Gastroesophageal sphincter (tissue), 4 donors: Measurements from ENCODE around the gene PRAMEF9. TPM values are rescaled to one million over a fixed set of nuclear protein-coding genes. Genes with fewer than 3 reads are reported as not detected.

Source experiments
- ATAC-seq: fragments of 150-250 bp; one replicate; pipeline ENCODE4 v1.9.1; 2016; ENCODE audit warnings: mild to moderate bottlenecking, moderate library complexity
- H3K27ac ChIP-seq, 4 donors: fragments of 200-600 bp; sonication (generic) in 3 of 4; 1 replicate in 3 of 4; 2 replicates in 1 of 4; pipeline ENCODE4 v1.5.1; 2016 to 2019
- H3K27me3 ChIP-seq: fragments of 200-600 bp; sonication (generic); one replicate; pipeline ENCODE4 v1.5.1; 2019
- H3K36me3 ChIP-seq, 2 donors: fragments of 200-600 bp; sonication (generic); one replicate each; pipeline ENCODE4 v1.5.1; 2019; ENCODE audit warnings: control low read depth in 1 of 2
- H3K4me1 ChIP-seq, 3 donors: fragments of 200-600 bp; sonication (generic); 1 replicate in 2 of 3; 2 replicates in 1 of 3; pipeline ENCODE4 v1.5.1; 2016 to 2019; ENCODE audit warnings: control low read depth in 2 of 3
- H3K4me3 ChIP-seq, 2 donors: fragments of 200-600 bp; sonication (generic); one replicate each; pipeline ENCODE4 v1.5.1; 2019; ENCODE audit warnings: mild to moderate bottlenecking in 1 of 2, moderate library complexity in 1 of 2
- H3K9me3 ChIP-seq, 3 donors: fragments of 200-600 bp; sonication (generic); one replicate each; pipeline ENCODE4 v1.5.1; 2017 to 2019; ENCODE audit warnings: control low read depth in 2 of 3
- EP300 ChIP-seq: sonication (generic); formaldehyde crosslinking; IDR thresholded peaks from one replicate; pipeline ENCODE4 v1.6.1; 2017; ENCODE audit warnings: antibody characterized with exemption, mild to moderate bottlenecking
- POLR2A ChIP-seq, 2 donors: fragments of 450-650 bp; IDR thresholded peaks; one replicate each; pipeline ENCODE4 v1.6.1; 2017; ENCODE audit warnings: antibody characterized with exemption in 2 of 2, mild to moderate bottlenecking in 2 of 2, moderate library complexity in 1 of 2
- POLR2AphosphoS5 ChIP-seq: sonication (generic); formaldehyde crosslinking; IDR thresholded peaks from one replicate; pipeline ENCODE4 v1.6.1; 2017; ENCODE audit warnings: antibody characterized with exemption
- WGBS, 2 donors: methylation state at CpG; one replicate each; pipeline ENCODE4 v1.1.5; 2018; ENCODE audit warnings: low coverage in 1 of 2; 5-methylcytosine and 5-hydroxymethylcytosine counted together
- total RNA-seq, 4 donors: library from RNA; depleted of rRNA; stranded (reverse); fragments of >200 nt; gene quantifications; one replicate each; pipeline ENCODE4 v1.1.0, GENCODE V29; 2016
- TF ChIP-seq, protein P1 (sequence below), 4 experiments: fragments of 200-600 bp in 2 of 4; fragments of 450-650 bp in 2 of 4; sonication (generic) in 1 of 4; IDR thresholded peaks; one replicate each; pipeline ENCODE4 v1.5.1; 2017 to 2019; ENCODE audit warnings: antibody characterized with exemption in 4 of 4, mild to moderate bottlenecking in 2 of 4, moderate library complexity in 2 of 4

PRAMEF9 gene
- total RNA-seq, 4 donors from 2014 or later, result not detected

DNA sequence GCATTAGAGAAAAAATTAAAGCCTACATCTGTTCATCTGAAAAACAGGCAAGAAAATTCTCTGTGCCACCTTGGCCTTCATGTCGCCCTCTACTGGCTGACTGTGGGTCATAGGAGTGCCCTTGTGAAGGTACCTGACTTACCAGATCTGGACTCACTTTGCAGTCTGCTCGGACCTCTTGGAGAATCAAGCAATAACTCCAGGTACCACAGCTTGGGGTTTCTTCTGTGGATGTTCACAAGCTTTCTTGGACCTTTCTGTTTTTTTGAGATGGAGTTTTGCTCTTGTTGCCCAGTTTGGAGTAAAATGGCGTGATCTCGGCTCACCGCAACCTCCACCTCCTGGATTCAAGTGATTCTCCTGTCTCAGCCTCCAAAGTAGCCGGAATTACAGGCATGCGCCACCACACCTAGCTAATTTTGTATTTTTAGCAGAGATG is 56.7 kb downstream of the PRAMEF9 start:
- WGBS, 2 donors, result 66% methylated on average over 5 to 7 of the region's 7 CpGs
- no peak for TF ChIP-seq POLR2AphosphoS5
- TF ChIP-seq, protein P1, sequence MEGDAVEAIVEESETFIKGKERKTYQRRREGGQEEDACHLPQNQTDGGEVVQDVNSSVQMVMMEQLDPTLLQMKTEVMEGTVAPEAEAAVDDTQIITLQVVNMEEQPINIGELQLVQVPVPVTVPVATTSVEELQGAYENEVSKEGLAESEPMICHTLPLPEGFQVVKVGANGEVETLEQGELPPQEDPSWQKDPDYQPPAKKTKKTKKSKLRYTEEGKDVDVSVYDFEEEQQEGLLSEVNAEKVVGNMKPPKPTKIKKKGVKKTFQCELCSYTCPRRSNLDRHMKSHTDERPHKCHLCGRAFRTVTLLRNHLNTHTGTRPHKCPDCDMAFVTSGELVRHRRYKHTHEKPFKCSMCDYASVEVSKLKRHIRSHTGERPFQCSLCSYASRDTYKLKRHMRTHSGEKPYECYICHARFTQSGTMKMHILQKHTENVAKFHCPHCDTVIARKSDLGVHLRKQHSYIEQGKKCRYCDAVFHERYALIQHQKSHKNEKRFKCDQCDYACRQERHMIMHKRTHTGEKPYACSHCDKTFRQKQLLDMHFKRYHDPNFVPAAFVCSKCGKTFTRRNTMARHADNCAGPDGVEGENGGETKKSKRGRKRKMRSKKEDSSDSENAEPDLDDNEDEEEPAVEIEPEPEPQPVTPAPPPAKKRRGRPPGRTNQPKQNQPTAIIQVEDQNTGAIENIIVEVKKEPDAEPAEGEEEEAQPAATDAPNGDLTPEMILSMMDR (IDR thresholded peaks at IDR 0.05), result peak in 1 of 4 experiments; percentile 19
- TF ChIP-seq EP300, result no peak
- no peak for TF ChIP-seq POLR2A (IDR thresholded peaks at IDR 0.05)
- peaks cover 30% of the 10 kb centered on the region for H3K27me3 ChIP-seq
- H3K36me3 ChIP-seq, result no peaks in the 10 kb centered on the region
- H3K4me3 ChIP-seq, result no peak overlapping the region
- no peak overlapping the region for H3K27ac ChIP-seq
- H3K9me3 ChIP-seq, result no peaks in the 10 kb centered on the region
- no peaks in the 10 kb centered on the region for H3K4me1 ChIP-seq
- no peak for ATAC-seq

Other genes with a start within 250 kb of the PRAMEF9 start
- not detected for gene PRAMEF6, start 224.3 kb upstream of the PRAMEF9 start, total RNA-seq
- gene PRAMEF27, start 115.3 kb upstream of the PRAMEF9 start, total RNA-seq, result not detected
- not detected for gene HNRNPCL3, start 111.1 kb upstream of the PRAMEF9 start, total RNA-seq
- gene PRAMEF25, start 101.1 kb upstream of the PRAMEF9 start, total RNA-seq, result not detected
- not detected for gene HNRNPCL2, start 55.0 kb upstream of the PRAMEF9 start, total RNA-seq
- not detected for gene PRAMEF26, start 15.8 kb upstream of the PRAMEF9 start, total RNA-seq
- gene HNRNPCL4, start 6.2 kb upstream of the PRAMEF9 start, total RNA-seq, result not detected
- not detected for gene PRAMEF13, start 29.6 kb downstream of the PRAMEF9 start, total RNA-seq
- not detected for gene PRAMEF18, start 54.3 kb downstream of the PRAMEF9 start, total RNA-seq
- gene PRAMEF5, start 82.3 kb downstream of the PRAMEF9 start, total RNA-seq, result not detected
- gene PRAMEF8, start 113.3 kb downstream of the PRAMEF9 start, total RNA-seq, result not detected
- not detected for gene PRAMEF33, start 131.7 kb downstream of the PRAMEF9 start, total RNA-seq
- not detected for gene PRAMEF15, start 143.7 kb downstream of the PRAMEF9 start, total RNA-seq
- not detected for gene PRAMEF14, start 175.3 kb downstream of the PRAMEF9 start, total RNA-seq
- gene PRAMEF19, start 200.1 kb downstream of the PRAMEF9 start, total RNA-seq, result not detected
- gene PRAMEF17, start 217.8 kb downstream of the PRAMEF9 start, total RNA-seq, result under 1 TPM in 1 of 4 donors, not detected in 3; 0.19 TPM
- not detected for gene PRAMEF20, start 238.6 kb downstream of the PRAMEF9 start, total RNA-seq